Measurements from ENCODE around the gene ZFP36L2.

Gene ZFP36L2, protein sequence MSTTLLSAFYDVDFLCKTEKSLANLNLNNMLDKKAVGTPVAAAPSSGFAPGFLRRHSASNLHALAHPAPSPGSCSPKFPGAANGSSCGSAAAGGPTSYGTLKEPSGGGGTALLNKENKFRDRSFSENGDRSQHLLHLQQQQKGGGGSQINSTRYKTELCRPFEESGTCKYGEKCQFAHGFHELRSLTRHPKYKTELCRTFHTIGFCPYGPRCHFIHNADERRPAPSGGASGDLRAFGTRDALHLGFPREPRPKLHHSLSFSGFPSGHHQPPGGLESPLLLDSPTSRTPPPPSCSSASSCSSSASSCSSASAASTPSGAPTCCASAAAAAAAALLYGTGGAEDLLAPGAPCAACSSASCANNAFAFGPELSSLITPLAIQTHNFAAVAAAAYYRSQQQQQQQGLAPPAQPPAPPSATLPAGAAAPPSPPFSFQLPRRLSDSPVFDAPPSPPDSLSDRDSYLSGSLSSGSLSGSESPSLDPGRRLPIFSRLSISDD

DNA sequence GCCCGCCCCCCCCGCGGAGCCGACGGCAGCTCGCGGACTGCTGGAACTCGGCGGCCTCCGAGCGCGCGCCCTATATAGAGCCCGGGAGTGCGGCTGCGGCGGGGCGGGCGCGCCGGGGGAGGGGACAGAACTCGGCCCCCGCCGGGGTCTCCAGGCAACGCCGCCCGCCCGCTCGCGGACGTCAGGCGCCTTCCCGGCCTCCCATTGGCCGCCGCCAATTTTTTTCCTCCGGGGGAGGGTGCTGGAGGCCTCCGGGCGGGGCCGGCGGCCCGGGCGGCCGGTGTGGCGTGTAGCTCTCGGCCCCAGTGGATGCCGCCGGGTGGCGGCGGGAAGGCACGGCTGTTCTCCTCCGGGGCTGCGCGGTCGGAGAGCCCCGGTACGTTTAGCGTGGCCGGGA, at the start of gene ZFP36L2:
TSS of gene ZFP36L2 (minus strand) at position 49 of the 397 bp plus-strand sequence. CDS start 291 bp downstream, outside the sequence.
- peak; percentile 96 for DNase-seq (ENCODE audit: low spot score)

GRCh38 chr2:43274721-43275120, 48.3 kb upstream of the ZFP36L2 start:
- DNase-seq (ENCODE audit: low spot score): no peak

DNA sequence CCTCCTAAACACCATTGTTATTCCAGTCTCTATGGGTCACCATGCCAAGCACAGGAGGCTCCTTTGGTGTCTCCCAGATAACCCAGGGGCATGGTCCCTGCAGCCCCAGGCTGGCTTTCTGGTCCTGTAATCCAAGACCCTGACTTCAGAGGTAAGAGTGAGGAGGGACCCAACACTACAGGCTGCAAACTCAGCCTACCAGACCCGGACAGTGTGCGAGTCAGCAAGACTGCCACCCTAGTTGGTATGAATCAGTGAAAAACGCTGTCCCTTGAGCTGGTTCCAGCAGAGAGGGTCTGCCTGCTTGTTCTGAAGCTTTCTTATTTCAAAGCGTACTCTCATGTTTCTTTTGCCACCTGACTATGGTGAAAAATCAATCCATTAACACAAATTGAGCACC, 47.6 kb upstream of the ZFP36L2 start:
- no peak for DNase-seq (ENCODE audit: low spot score)

- no peak for DNase-seq (ENCODE audit: low spot score)
Observed at GRCh38 chr2:43273529-43273928, 47.1 kb upstream of the ZFP36L2 start.

DNA sequence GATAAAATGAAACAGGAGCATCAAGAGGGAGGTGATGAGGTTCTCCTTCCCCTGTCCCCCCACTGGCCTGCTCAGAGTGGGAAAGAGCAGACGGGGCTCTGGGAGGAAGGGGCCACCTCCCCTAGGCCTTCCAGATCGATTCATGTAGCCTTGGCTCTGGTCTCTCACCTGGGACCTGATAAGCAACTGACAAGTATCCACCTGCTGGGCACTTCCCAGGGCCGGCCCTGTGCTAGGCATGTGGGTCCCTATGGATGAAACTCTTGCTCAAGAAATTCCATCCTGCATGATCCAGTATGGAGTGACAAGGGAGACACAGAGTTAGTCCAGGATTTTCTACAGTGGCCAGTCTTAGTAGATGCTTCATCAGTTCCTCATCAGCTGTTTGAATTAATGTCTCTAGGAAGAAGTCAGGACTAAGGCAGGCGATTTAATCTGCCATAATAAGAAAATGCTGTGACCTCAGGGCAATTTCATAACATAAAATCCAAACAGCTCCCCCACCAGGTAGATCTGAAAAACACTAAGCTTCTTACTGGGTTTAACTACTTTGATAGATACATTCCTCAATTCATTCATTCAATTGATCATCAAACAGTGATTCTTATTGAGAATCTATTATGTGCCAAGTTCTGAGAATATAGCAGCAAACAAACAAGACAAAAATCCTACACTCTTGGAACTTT, 44.7 kb upstream of the ZFP36L2 start:
- no peak for DNase-seq (ENCODE audit: low spot score)

GRCh38 chr2:43270461-43270860, 44.1 kb upstream of the ZFP36L2 start:
- no peak for DNase-seq (ENCODE audit: low spot score)

- DNase-seq (ENCODE audit: low spot score): no peak
Observed at GRCh38 chr2:43269706-43270105, 43.3 kb upstream of the ZFP36L2 start.

- DNase-seq (ENCODE audit: low spot score): no peak
Observed at GRCh38 chr2:43269074-43269572, 42.7 kb upstream of the ZFP36L2 start.

GRCh38 chr2:43268066-43268953, 41.9 kb upstream of the ZFP36L2 start:
- DNase-seq (ENCODE audit: low spot score): no peak

GRCh38 chr2:43267381-43267780, 41.0 kb upstream of the ZFP36L2 start:
- no peak for DNase-seq (ENCODE audit: low spot score)

GRCh38 chr2:43266711-43267111, 40.3 kb upstream of the ZFP36L2 start:
- no peak for DNase-seq (ENCODE audit: low spot score)

- no peak for DNase-seq (ENCODE audit: low spot score)
Observed at GRCh38 chr2:43265421-43265820, 39.0 kb upstream of the ZFP36L2 start.

DNA sequence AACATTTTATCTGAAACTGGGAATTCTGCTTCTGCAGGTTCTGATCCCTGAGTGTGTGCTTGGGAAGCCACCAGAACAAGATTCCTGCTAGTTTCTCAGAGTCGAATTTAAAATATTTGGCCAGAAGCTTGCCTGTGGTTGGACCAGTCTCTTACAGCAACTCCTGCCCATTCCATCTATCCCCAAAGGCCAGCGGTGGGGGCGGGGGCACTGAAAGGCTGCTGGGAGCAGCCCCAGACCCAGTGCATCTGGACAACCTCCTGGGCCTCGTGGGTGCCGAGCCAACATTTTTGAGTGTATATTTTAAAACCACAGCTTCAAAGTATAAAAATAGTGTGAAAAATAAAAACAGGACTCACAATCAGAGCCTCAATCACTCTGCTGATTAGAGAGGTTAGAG, 38.6 kb upstream of the ZFP36L2 start:
- no peak for DNase-seq (ENCODE audit: low spot score)

DNA sequence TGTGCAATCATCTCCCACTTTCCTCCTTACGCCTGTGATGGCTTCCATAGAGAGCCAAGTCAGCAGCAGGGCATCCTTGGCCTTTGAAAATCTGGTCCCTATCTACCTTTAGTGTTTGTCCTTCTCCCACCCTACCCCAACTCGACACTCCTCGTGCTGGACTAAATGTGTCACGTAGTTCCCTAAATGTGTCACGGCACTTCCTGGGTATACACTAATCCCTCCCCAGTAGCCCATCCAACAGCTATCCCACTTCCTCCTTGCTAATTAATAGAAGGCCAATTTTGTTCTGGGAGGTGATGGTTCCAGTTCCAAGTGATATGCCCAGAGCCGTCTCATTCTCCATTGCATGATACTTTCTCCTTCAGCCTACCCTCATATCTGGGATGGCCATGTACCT, 36.5 kb upstream of the ZFP36L2 start:
- no peak for DNase-seq (ENCODE audit: low spot score)

- DNase-seq (ENCODE audit: low spot score): no peak
Observed at GRCh38 chr2:43262239-43262638, 35.8 kb upstream of the ZFP36L2 start.

DNA sequence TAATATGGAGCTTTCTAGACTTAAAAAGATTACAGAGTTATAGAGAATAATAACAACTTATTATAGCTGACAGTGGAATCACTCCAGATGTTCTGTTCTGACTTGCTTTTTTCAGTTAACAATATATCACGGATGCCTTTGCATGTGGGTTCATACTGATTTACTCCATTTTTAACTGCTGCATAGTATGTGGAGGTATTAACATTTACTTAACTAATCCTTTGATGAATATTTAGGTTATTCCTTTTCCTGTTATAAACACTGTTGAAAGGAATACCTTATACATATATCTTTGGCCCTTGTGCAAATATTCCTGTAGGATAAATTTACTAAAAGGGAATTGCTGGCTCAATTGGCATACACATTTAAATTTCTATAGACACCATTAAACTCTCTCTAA, 33.1 kb upstream of the ZFP36L2 start:
- no peak for DNase-seq (ENCODE audit: low spot score)

GRCh38 chr2:43258547-43259156, 32.2 kb upstream of the ZFP36L2 start:
- no peak for DNase-seq (ENCODE audit: low spot score)

GRCh38 chr2:43255296-43255910, 29.0 kb upstream of the ZFP36L2 start:
- peak; percentile 100 for DNase-seq (ENCODE audit: low spot score)

DNA sequence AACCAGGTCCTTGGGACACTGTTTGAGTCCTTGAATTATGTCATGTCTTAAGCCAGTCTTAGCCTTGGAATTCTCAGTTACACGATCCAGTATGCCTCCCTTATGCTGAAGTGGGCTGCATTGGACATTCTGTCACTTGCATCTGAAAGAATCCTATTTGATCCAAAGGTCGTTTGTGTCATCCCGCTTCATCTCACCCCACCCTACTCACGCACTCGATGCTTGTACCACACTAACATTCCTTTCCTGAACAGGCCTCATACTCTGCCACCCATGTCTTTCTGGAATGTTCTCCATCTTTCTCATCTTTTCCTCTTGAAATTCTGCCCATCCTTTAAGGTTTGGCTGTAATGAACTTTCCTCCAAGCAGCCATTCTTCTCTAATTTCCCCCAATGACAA, 27.9 kb upstream of the ZFP36L2 start:
- peak; percentile 80 for DNase-seq (ENCODE audit: low spot score)

DNA sequence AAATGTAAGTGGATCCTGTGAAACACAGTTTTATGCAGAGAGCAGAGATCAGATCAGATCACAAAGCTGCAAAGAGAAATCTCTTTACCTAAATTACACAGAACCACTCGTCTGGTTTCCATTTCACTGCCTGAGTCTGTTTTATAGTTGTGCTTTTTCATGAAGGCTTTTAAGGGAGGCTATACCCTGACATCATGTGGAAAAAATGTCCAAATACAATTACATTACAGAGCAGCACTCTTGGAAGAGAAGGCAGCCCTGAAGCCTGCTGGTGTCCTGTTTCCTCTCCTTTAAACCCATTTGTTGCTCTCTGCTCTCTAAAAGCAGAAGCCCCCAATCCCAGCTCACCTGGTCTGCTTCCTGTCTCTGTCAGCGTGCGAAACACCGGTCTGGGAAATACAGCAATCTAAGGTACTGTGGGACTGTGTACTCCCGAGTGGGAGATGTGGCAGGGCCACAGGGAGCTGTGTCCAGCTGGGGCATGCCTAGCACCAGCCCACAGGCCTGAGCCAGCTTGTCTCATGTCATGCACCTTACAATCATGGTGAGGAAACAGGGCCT, 24.8 kb upstream of the ZFP36L2 start:
- DNase-seq (ENCODE audit: low spot score): peak; percentile 55

- DNase-seq (ENCODE audit: low spot score): no peak
Observed at GRCh38 chr2:43250015-43250414, 23.6 kb upstream of the ZFP36L2 start.
